Heart right ventricle (tissue), 16 donors: ENCODE results near the gene RIC8A. TPM values are rescaled to one million over a fixed set of nuclear protein-coding genes. Genes with fewer than 3 reads are reported as not detected.
A peak's percentile ranks its signal among the peaks of the same experiment; 100 is the strongest.
"Not testable (repeated sequence)": the region's sequence is repeated elsewhere in the genome, so short reads cannot be mapped to it uniquely, and the experiment has no call there.

ENCODE experiments used
- ATAC-seq, 8 donors: fragments of 200-7000 bp; cut with Tn5 transposase; one replicate each; pipeline ENCODE4 v1.9.1; 2020; ENCODE audit warnings: mild to moderate bottlenecking in 8 of 8, moderate library complexity in 8 of 8, moderate number of reproducible peaks in 1 of 8
- DNase-seq, 2 donors: peaks; one replicate each; pipeline ENCODE4 v3.0.0-alpha.2; 2020
- H3K27ac ChIP-seq, 10 donors: fragments of 200-600 bp; sonication (generic) in 2 of 10; one replicate each; pipeline versions ENCODE4 v1.5.0 to v1.8.0; 2020 to 2022; ENCODE audit warnings: mild to moderate bottlenecking in 3 of 10
- H3K27me3 ChIP-seq, 7 donors: fragments of 200-600 bp; one replicate each; pipeline ENCODE4 v1.8.0; 2021 to 2022; ENCODE audit warnings: mild to moderate bottlenecking in 2 of 7
- H3K36me3 ChIP-seq, 9 donors: fragments of 200-600 bp; sonication (generic) in 1 of 9; one replicate each; pipeline versions ENCODE4 v1.5.0 to v1.8.0; 2020 to 2022; ENCODE audit warnings: mild to moderate bottlenecking in 2 of 9
- H3K4me1 ChIP-seq, 9 donors: fragments of 200-600 bp; sonication (generic) in 1 of 9; one replicate each; pipeline versions ENCODE4 v1.5.0 to v1.8.0; 2020 to 2022; ENCODE audit warnings: mild to moderate bottlenecking in 4 of 9
- H3K4me3 ChIP-seq, 10 donors: fragments of 200-600 bp; sonication (generic) in 2 of 10; one replicate each; pipeline versions ENCODE4 v1.5.0 to v1.8.0; 2020 to 2022; ENCODE audit warnings: mild to moderate bottlenecking in 7 of 10, moderate library complexity in 2 of 10
- H3K9me3 ChIP-seq, 11 donors: fragments of 200-600 bp in 10 of 11; sonication (generic) in 2 of 11; one replicate each; pipeline versions ENCODE4 v1.5.0 to v1.8.0; 2013 to 2022; ENCODE audit warnings: mild to moderate bottlenecking in 2 of 11, control low read depth in 1 of 11, moderate library complexity in 1 of 11
- WGBS, 2 donors: extraction: QIAGEN DNeasy Blood & Tissue Kit; methylation state at CpG; one replicate each; pipeline ENCODE4 v1.1.7; 2013; ENCODE audit warnings: inconsistent platforms in 1 of 2; 5-methylcytosine and 5-hydroxymethylcytosine counted together
- intact Hi-C, 10 donors: fragments of 100-400 bp; cut with DNase I; formaldehyde crosslinking; loops; one replicate each; pipeline versions ENCODE4 v1.11.1 to v1.14.2; 2022
- long read RNA-seq, 3 donors: library from polyadenylated mRNA; unstranded; transcript quantifications; one replicate each; pipeline ENCODE4 v2.0.0, GENCODE V29; 2020 to 2021
- polyA plus RNA-seq, 2 donors: library from polyadenylated mRNA; stranded (reverse); fragments of 200-250 nt; gene quantifications; one replicate each; pipeline ENCODE4 v1.2.3, GENCODE V29; 2013
- total RNA-seq, 10 donors: library from RNA; stranded (reverse); fragmentation: NEBNext Ultra II Directional in 3 of 10; extraction: Animal tissue kit (Norgen Biotek cat#: 25700) in 3 of 10; gene quantifications; one replicate each; pipeline versions ENCODE4 v1.2.1 to v1.2.4, GENCODE V29; 2021 to 2023
- TF ChIP-seq, protein P1 (sequence below), 9 donors: fragments of 200-600 bp; sonication (generic) in 2 of 9; IDR thresholded peaks; one replicate each; pipeline versions ENCODE4 v1.5.0 to v1.8.0; 2021 to 2022; ENCODE audit warnings: antibody characterized with exemption in 9 of 9, mild to moderate bottlenecking in 5 of 9, moderate library complexity in 1 of 9
- donor health status: Arrhythmogenic right ventricular cardiomyopathy.
- donor health status: ischemic (EF 13 %, LVEDD 7.1; RV severe dilation, severe dysfunction).
- donor health status: healthy with polysubstance abuse.
- donor health status: DM: no; HTN: yes; CAD: no.
- donor health status: DM: no; HTN: no; CAD: no.
- donor health status: ischemic (EF 25% LVEDD 6.9; RV normal size, moderate dysfunction).
- donor health status: ischemic (EF 25% LVEDD 5.7; RV mildly dilated, moderate dysfunction).
- donor health status: healthy.
- donor health status: DM: yes; HTN: yes; CAD: no.
- donor health status: Ischemic cardiomyopathy.
- donor health status: ischemic (EF 35%, LVEDD 5.7; RV mildly dilated, moderate dysfunction).
- donor health status: nonischemic (EF 11% LVEDD 7.7; RV severe dilation, severe dysfunction).
- donor health status: DM: yes; HTN: yes; CAD: no.
- donor health status: PGD.
- donor health status: ischemic (EF 29% LVEDD 5.4; RV normal size, mild dysfunction).
- donor health status: nonischemic (EF 23%, LVEDD 6.1; RV moderate dilation, normal function).

Gene RIC8A
- total RNA-seq, result 10 to 100 TPM; 38.4 to 82.1 (median 59.5) TPM
- polyA plus RNA-seq, result 10 to 100 TPM; 38.6 to 76.4 TPM
- long read RNA-seq, donor 1, transcript RIC8A-203 (10 exons, 3,703 nt), result major isoform, 74 of 111 reads
- long read RNA-seq, donor 1, partial matches to known transcripts, result 12 of 111 reads
- long read RNA-seq, donor 1, other reads (novel, unspliced or antisense), result 20 of 111 reads
- long read RNA-seq, donor 2, transcript RIC8A-203 (10 exons, 3,703 nt), result major isoform, 64 of 109 reads
- long read RNA-seq, donor 2, partial matches to known transcripts, result 15 of 109 reads
- long read RNA-seq, donor 2, other reads (novel, unspliced or antisense), result 25 of 109 reads
- long read RNA-seq, donor 3, transcript RIC8A-203 (10 exons, 3,703 nt), result major isoform, 203 of 282 reads
- long read RNA-seq, donor 3, transcript RIC8A-208 (8 exons, 2,565 nt), result minor isoform, 12 of 282 reads
- long read RNA-seq, donor 3, partial matches to known transcripts, result 20 of 282 reads
- long read RNA-seq, donor 3, other reads (novel, unspliced or antisense), result 43 of 282 reads

DNA sequence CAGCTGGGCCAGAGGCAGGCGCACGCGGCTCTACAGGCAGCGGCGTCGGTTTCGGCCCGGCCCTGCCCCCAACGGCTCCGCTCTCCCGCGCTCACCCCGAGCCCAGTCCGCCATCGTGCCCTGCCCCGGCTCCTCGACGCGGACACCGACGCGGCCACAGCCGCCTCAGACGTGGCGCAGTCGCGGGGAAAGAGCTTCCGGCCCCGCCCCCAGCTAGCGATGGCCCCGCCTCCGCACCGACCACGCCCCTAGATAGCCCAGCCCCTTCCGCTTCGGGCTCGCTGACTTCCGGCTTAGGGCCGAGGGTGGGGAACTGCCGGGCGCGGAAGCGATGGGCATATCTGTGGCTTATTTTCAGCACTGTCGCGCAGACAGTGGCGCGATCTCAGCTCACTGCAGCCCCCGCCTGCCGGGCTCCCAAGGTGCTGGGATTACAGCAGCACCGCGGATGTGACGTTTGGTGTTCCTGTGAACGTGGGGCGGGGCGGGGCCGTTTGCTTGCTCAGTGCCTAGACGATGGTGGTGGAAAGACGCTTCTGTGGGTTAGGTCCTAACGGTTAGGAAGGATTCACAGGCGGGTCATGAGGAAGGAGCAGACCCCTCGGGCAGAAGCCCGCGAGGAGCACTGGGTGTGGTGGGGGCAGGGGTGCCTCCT lies at the start of gene RIC8A, which contains the start of gene BET1L:
RIC8A (plus strand) TSS at position 501 of the 655 bp plus-strand sequence. CDS start 1,147 bp downstream, outside the sequence.
BET1L (minus strand) TSS at position 192 of the 655 bp plus-strand sequence; CDS start at position 114, 78 bp downstream.
- Histone ChIP-seq H3K4me3 (peak within 1 kb of the TSS; percentile 79 to 96 (median 90)), H3K36me3 (peaks cover 0 to 65% (median 20%) of the 10 kb centered on the region in 9 donors), H3K27ac (peak within 1 kb of the TSS; percentile 96 to 100 (median 98)), H3K27me3 (no peaks in the 10 kb centered on the region), H3K4me1 (peaks cover 20 to 64% (median 39%) of the 10 kb centered on the region in 9 donors), H3K9me3 (no peaks in the 10 kb centered on the region)
- DNase-seq, result peak; percentile 94 to 96
- TF ChIP-seq, protein P1, sequence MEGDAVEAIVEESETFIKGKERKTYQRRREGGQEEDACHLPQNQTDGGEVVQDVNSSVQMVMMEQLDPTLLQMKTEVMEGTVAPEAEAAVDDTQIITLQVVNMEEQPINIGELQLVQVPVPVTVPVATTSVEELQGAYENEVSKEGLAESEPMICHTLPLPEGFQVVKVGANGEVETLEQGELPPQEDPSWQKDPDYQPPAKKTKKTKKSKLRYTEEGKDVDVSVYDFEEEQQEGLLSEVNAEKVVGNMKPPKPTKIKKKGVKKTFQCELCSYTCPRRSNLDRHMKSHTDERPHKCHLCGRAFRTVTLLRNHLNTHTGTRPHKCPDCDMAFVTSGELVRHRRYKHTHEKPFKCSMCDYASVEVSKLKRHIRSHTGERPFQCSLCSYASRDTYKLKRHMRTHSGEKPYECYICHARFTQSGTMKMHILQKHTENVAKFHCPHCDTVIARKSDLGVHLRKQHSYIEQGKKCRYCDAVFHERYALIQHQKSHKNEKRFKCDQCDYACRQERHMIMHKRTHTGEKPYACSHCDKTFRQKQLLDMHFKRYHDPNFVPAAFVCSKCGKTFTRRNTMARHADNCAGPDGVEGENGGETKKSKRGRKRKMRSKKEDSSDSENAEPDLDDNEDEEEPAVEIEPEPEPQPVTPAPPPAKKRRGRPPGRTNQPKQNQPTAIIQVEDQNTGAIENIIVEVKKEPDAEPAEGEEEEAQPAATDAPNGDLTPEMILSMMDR (IDR thresholded peaks at IDR 0.05), result no peak
- intact Hi-C loops, result loop anchor here in 5 of 10 donors (5.0 to 10.0 kb wide), 4 partner anchors 147 to 297 kb away; partner anchors contain the start of gene RNH1 (in 1 of the 5)
- WGBS, 2 donors, result 0% methylated on average over 63 of the region's 63 CpGs
- ATAC-seq, result peak; percentile 89 to 95 (median 93)

DNA sequence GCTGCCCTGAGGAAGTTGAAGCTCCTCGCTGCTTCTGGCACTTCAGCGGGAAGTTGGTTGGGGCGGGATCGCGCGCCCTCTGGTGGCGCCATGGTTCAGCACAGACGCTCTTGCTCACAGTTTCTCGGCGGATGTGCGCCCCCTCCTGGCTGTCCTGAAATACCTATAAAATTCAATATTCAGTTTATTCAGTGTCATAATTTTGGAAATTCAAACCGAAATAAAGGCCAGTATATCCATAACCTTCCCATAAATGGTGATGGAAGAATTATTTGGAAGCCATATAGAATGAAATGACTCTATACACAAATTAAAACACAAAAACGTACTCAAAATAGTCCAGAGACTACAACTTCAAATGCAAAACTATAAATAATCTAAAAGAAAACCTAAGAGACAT lies 27.3 kb upstream of the RIC8A start:
- H3K4me3 ChIP-seq, DNase-seq, H3K9me3 ChIP-seq, ATAC-seq, H3K4me1 ChIP-seq, H3K27ac ChIP-seq, H3K36me3 ChIP-seq, H3K27me3 ChIP-seq, intact Hi-C loops: not testable (repeated sequence)
- 0% methylated on average over 1 of the region's 13 CpGs; no CpG with 5 or more reads in 1 of the 2 donors for WGBS, 2 donors
- TF ChIP-seq, protein P1 (IDR thresholded peaks at IDR 0.05), result peak in 5 of 9 donors; percentile 21 to 47 (median 37)

DNA sequence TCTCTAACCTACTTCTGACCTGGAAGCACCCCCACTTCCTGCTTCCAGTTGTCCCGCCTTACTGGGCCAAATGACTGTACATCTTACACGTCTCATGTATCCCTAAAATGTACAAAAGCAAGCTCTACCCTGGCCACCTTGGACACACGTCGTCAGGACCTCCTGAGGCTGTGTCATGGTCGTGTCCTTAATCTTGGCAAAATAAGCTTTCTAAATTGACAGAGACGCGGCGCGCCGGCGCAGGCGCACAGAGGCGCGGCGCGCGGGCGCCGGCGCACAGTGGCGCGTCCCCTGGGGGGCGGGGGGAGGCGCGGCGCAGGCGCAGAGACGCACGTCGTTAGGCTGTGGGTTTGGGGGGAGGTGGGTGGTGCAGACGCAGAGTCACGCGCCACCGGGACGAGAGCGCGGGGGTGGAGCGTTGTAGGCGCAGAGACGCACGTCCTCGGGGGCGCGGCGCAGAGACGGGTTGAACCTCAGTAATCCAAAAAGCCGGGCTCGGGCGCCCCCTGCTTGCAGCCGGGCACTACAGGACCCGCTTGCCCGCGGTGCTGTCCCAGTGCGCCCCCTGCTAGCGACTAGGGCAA lies 18.2 kb upstream of the RIC8A start:
- H3K9me3 ChIP-seq, H3K27me3 ChIP-seq, H3K4me3 ChIP-seq, H3K36me3 ChIP-seq, intact Hi-C loops, H3K27ac ChIP-seq, H3K4me1 ChIP-seq: not testable (repeated sequence)
- DNase-seq, result peak in 1 of 2 donors; percentile 6
- WGBS, 2 donors, result 74 to 81% methylated on average over 36 to 40 of the region's 55 CpGs
- ATAC-seq, result peak; percentile 49 to 91 (median 68)

DNA sequence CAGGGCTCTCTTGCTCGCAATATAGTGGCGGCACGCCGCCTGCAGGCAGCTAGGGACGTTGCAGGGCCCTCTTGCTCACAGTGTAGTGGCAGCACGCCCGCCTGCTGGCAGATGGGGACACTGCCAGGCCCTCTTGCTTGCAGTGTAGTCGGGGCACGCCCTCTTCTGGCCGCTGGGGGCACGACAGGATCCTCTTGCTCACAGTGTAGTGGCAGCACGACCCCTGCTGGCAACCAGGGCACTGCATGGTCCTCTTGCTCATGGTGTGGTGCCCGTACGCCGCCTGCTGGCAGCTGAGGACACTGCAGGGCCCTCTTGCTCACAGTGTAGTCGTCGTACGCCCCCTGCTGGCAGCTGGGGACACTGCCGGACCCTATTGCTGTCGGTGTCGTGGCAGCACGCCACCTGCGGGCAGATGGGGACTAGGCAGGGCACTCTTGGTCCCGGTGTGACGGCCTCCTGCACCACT lies 17.6 kb upstream of the RIC8A start:
- intact Hi-C loops, result not testable (repeated sequence)

DNA sequence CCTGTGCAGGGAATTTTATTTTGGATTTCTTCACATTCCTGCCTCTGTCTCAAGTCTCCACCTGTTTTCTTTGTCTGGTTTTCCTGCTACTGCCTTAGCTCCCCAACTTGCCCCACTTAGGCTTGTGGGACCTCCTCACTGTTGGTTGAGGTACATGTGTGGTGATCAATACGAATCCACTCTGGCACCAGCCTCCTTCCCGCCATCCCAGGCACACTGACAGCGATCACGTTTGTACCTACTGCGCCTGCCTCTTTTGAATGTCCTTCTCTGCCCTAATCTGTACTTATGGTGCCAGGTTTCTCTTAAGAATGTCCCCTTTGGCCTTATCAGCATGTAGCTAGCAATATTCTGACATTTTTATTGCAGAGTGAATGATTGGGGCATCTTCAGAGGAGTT lies 17.0 kb upstream of the RIC8A start:
- H3K27ac ChIP-seq, H3K27me3 ChIP-seq, H3K36me3 ChIP-seq, H3K9me3 ChIP-seq, H3K4me3 ChIP-seq, ATAC-seq, DNase-seq, intact Hi-C loops, H3K4me1 ChIP-seq: not testable (repeated sequence)
- WGBS, 2 donors, result 70 to 75% methylated on average over 5 of the region's 5 CpGs

More for the DNA sequence above, 17.6 kb upstream of the RIC8A start:
- H3K27me3 ChIP-seq, H3K9me3 ChIP-seq, H3K4me1 ChIP-seq, H3K36me3 ChIP-seq, H3K27ac ChIP-seq, H3K4me3 ChIP-seq: not testable (repeated sequence)
- ATAC-seq, result peak; percentile 38 to 92 (median 71)
- DNase-seq, result peak; percentile 6 to 37
- 49 to 62% methylated on average over 10 of the region's 25 CpGs for WGBS, 2 donors
- TF ChIP-seq, protein P1 (IDR thresholded peaks at IDR 0.05), result peak in 5 of 9 donors; percentile 23 to 42 (median 34)
